VCaP (cell line): Measurements from ENCODE around the gene JADE1.

Source experiments
- H3K27ac ChIP-seq: fragments of 450-650 bp; 2 replicates; pipeline ENCODE4 v1.5.1; 2017
- TF ChIP-seq, protein P1 (sequence below): fragments of 450-650 bp; conservative IDR thresholded peaks from 2 replicates; pipeline ENCODE4 v1.5.1; 2017; ENCODE audit warnings: mild to moderate bottlenecking, moderate library complexity

The JADE1 gene

DNA sequence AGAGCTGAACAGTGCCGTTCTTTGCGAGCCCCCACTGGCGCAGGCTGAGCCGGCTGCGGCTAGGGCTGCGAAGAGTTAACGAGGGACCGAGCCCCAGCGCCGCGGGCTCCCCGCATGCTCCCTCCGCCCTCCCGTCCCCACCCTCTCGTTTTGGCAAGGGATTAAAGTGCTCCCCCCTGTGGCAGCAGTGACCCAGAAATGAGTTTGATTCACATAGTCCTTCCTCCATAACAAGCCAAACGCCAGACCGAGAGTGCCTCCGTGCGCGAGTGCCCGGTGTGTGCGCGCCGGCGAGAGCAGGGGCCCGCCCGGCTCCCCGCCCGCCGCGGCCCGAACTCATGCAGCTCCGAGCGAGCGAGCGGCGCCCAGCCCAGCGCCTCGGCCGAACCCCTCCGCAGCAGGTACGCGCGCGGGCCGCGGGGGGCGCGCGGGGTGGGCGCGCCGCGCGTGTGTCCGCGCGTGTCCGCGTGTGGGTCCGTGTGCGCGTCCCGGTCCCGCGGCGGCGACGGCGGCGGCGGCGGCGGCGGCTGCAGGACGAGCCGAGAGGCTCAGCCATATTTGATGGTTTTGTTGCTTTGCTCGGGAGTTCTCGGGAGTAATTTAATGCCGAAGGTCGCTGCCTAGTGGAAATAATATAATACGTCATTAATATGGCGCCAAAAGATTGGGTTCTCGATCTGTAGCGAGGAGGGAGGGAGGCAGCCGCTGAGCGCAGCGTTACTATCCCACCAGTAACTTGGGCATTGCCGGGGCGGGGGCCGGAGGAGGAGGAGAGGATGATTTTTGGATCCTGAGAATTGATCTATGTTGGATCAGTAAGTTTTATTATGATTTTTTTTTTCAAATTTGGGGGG is at the start of gene JADE1:
JADE1 (plus strand) TSS at position 224 of the 854 bp plus-strand sequence. CDS start 22,059 bp downstream, outside the sequence.
- H3K27ac ChIP-seq, result peak within 1 kb of the TSS; percentile 93
- TF ChIP-seq, protein P1, sequence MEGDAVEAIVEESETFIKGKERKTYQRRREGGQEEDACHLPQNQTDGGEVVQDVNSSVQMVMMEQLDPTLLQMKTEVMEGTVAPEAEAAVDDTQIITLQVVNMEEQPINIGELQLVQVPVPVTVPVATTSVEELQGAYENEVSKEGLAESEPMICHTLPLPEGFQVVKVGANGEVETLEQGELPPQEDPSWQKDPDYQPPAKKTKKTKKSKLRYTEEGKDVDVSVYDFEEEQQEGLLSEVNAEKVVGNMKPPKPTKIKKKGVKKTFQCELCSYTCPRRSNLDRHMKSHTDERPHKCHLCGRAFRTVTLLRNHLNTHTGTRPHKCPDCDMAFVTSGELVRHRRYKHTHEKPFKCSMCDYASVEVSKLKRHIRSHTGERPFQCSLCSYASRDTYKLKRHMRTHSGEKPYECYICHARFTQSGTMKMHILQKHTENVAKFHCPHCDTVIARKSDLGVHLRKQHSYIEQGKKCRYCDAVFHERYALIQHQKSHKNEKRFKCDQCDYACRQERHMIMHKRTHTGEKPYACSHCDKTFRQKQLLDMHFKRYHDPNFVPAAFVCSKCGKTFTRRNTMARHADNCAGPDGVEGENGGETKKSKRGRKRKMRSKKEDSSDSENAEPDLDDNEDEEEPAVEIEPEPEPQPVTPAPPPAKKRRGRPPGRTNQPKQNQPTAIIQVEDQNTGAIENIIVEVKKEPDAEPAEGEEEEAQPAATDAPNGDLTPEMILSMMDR, result peak; percentile 76

DNA sequence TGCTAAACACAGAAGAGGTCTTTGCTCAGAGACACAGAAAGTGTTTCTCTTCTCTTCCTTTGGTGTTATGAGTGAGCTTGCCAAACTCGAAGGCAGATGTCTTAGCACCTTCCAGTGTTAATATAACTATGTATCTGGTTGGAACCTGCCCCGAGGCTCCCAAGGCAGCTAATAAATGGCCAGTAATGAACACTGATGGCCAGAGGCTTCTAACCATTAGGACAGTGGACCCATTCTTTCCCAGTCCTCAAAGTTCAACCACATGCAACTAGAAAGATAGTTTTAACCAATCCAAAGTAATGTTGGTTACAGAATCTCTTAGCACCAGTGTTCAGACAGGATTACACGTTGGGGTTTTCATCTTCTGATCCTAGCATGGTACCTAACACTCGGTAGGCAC is 42.7 kb upstream of the JADE1 start:
- H3K27ac ChIP-seq, result no peak overlapping the region
- TF ChIP-seq, protein P1, result no peak

DNA sequence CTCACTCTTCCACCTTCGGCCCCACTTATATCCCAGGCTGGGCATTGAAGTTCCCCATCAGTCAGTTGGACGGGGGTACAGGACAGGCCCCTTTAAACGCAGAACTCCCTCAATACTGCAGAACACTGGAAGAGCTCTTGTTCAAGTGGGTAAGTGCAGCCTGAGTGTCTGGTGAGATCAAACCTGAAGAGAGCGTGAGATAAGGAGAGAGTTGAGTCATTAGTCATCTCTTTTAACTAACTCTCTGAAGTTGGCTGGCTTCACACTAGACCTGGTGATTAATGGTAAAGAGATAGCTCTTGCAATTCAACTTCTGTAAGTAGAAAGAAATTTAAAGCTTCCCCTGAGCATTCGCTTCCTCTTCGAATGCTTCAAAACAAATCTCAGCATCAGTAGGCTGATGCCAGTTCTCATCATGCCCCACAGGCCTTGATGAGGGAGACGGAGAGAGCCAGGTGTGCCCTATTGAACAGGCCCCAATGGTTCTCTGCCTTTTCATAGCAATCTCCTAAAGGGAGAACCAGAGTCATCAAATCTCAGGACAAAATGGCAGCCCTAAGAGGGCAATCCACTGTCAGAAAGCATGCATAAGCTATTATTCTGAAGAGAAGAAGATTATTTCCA is 41.0 kb upstream of the JADE1 start:
- TF ChIP-seq, protein P1, result no peak

DNA sequence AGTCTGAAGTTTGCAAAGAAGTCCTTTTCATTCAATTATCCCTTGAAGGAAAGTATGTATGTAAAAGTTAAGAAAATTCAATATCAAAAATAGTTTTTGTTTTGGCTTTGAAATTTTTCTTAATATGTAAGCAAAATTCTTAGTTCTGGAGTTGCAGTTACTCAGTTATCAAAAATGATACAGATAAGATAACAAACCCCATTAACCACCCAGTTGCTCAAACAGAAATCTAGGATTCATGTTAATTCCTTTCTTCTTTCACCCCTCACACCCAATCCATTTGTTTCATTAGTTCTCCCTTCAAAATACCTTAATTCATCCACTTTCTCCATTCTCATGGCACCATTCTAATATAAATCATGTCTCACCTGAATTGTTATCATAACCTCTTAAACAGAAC is 40.5 kb upstream of the JADE1 start:
- TF ChIP-seq, protein P1, result no peak
- no peak overlapping the region for H3K27ac ChIP-seq

More for the DNA sequence above, 41.0 kb upstream of the JADE1 start:
- no peak overlapping the region for H3K27ac ChIP-seq

DNA sequence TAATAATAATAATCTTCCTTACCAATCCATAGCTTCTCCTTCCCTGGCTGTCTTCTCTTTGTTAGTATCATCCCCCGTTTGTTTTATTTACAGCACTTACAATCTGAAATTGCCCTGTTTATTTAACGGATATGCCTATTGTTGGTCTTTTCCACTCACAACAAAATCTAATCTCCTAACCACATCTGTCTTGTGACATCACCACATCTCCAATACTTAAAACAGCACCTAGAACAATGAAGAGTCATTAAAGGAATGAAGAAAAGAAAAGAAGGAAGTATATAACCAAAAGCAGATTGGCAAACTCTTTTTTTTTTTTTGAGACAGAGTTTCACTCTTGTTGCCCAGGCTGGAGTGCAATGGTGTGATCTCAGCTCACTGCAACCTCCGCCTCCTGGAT is 38.7 kb upstream of the JADE1 start:
- TF ChIP-seq, protein P1, result no peak
- no peak overlapping the region for H3K27ac ChIP-seq

DNA sequence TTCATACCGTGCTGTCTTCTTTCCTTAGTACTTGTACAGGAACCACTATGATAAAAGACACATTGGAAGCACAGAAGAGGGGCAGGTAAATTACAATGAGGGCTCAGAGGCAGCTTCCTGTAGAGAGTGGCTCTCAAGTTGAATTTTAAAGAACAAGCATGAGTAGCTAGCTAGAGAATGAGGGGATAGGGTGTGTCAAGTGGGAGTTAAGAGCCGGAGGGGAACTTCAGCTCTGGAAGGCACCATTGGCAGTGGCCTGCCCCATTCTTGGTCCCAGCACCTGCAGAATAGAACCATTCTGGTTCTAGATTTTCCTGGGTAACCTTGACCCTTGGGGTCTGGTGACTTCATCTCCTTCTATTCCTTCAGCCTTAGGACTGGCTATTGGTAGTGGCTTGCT is 34.0 kb upstream of the JADE1 start:
- H3K27ac ChIP-seq, result no peak overlapping the region
- TF ChIP-seq, protein P1, result no peak

DNA sequence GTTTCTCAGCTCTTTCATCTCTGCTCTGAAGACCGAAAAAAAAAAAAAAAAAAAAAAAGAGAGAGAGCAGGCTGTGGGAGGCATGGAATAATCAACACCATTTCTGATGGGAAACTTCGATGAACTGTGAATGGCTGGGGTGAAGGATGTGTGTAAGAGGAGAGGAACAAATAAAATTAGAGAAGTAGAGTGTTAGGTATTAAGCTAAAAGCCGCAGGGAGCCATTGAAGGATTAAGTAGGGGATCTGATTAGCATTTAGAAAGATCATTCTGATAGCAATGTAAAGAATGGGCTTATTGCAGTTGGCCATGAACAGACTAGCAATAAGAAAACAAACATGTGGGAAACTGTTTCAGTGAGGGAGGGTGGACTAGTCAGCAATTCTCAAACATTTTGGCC is 33.6 kb upstream of the JADE1 start:
- TF ChIP-seq, protein P1, result no peak
- no peak overlapping the region for H3K27ac ChIP-seq
